Posterior cingulate gyrus (tissue), 11 donors: Measurements from ENCODE around the gene TRMT1.

ENCODE experiments used
- DNase-seq, 10 donors: peaks; one replicate each; pipeline versions ENCODE4 v3.0.0 to v3.0.0-alpha.2; 2020 to 2021; ENCODE audit warnings: mixed read lengths in 3 of 10
- intact Hi-C: fragments of 100-400 bp; cut with DNase I; formaldehyde crosslinking; loops from one replicate; pipeline ENCODE4 v1.15.1; 2023

Gene TRMT1

GRCh38 chr19:13093407-13094105 lies 23.0 kb downstream of the TRMT1 start:
- peak; percentile 76 to 98 (median 86) for DNase-seq
- intact Hi-C loops: loop anchor here (1.0 to 5.0 kb wide), 2 partner anchors 61 to 115 kb away; no protein-coding TSS in a partner anchor

- intact Hi-C loops: loop anchor here (1.0 to 5.0 kb wide), 2 partner anchors 60 to 114 kb away; no protein-coding TSS in a partner anchor
- DNase-seq: no peak
Observed at GRCh38 chr19:13092606-13093235, 23.8 kb downstream of the TRMT1 start.

- no peak for DNase-seq
- intact Hi-C loops: loop anchor here (5.0 kb wide), 1 partner anchor 60 kb away; no protein-coding TSS in a partner anchor
Observed at GRCh38 chr19:13092158-13092543, 24.4 kb downstream of the TRMT1 start.

GRCh38 chr19:13091400-13092157 lies 25.0 kb downstream of the TRMT1 start:
- peak in 8 of 10 donors; percentile 66 to 96 (median 79) for DNase-seq
- intact Hi-C loops: loop anchor here (5.0 kb wide), 1 partner anchor 59 kb away; no protein-coding TSS in a partner anchor

- intact Hi-C loops: loop anchor here (5.0 kb wide), 1 partner anchor 58 kb away; no protein-coding TSS in a partner anchor
- no peak for DNase-seq
Observed at GRCh38 chr19:13090511-13091231, 25.9 kb downstream of the TRMT1 start.

- no peak for DNase-seq
- intact Hi-C loops: loop anchor here (5.0 kb wide), 1 partner anchor 58 kb away; no protein-coding TSS in a partner anchor
Observed at GRCh38 chr19:13089857-13090507, 26.6 kb downstream of the TRMT1 start.

GRCh38 chr19:13089139-13089856 lies 27.2 kb downstream of the TRMT1 start:
- no peak for DNase-seq
- intact Hi-C loops: no loop called here

GRCh38 chr19:13087795-13088537 lies 28.6 kb downstream of the TRMT1 start:
- DNase-seq: no peak
- intact Hi-C loops: no loop called here

- no peak for DNase-seq
- intact Hi-C loops: no loop called here
Observed at GRCh38 chr19:13087295-13087694, 29.2 kb downstream of the TRMT1 start.

GRCh38 chr19:13086341-13086740 lies 30.2 kb downstream of the TRMT1 start:
- intact Hi-C loops: no loop called here

GRCh38 chr19:13085666-13086065 lies 30.9 kb downstream of the TRMT1 start:
- intact Hi-C loops: no loop called here
- no peak for DNase-seq

More at GRCh38 chr19:13086341-13086740, 30.2 kb downstream of the TRMT1 start:
- no peak for DNase-seq

- peak in 4 of 10 donors; percentile 51 to 94 (median 75) for DNase-seq
- intact Hi-C loops: no loop called here
Observed at GRCh38 chr19:13083627-13084026, 32.9 kb downstream of the TRMT1 start.

- intact Hi-C loops: no loop called here
- DNase-seq: no peak
Observed at GRCh38 chr19:13083008-13083404, 33.5 kb downstream of the TRMT1 start.

GRCh38 chr19:13082192-13083007 lies 34.1 kb downstream of the TRMT1 start:
- intact Hi-C loops: no loop called here
- DNase-seq: peak in 1 of 10 donors; percentile 92

- intact Hi-C loops: no loop called here
- peak in 1 of 10 donors; percentile 88 for DNase-seq
Observed at GRCh38 chr19:13079542-13079986, 37.0 kb downstream of the TRMT1 start.

- peak in 1 of 10 donors; percentile 94 for DNase-seq
- intact Hi-C loops: no loop called here
Observed at GRCh38 chr19:13078897-13079541, 37.5 kb downstream of the TRMT1 start.

GRCh38 chr19:13078381-13078780 lies 38.2 kb downstream of the TRMT1 start:
- no peak for DNase-seq
- intact Hi-C loops: no loop called here
